ENCODE measurements around the gene PROK1.
"Not testable (repeated sequence)": the region's sequence is repeated elsewhere in the genome, so short reads cannot be mapped to it uniquely, and the experiment has no call there.

The PROK1 gene

GRCh38 chr1:110434946-110435345 lies 16.0 kb upstream of the PROK1 start:
- no peak for DNase-seq

DNA sequence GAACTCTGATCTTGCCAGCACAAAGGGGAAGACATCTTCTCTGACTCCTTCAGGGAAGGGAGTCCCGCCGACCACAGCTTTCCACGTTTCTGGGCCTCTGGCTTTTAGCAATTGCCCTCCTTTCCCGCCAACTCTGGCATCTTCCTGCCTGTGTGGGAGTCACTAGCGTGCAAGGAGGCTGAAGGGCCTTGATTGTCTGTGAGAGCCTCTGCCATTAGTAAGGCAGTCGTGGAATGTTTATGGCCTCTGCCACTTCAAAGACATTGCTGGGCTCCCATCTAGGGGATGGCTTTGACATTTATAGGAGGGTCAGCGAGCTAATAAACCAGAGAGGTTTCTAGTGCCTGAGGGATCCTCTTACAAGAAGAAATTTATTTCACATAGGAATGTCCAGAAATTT lies 14.3 kb upstream of the PROK1 start:
- DNase-seq = peak; percentile 17

GRCh38 chr1:110437645-110438299 lies 13.2 kb upstream of the PROK1 start:
- DNase-seq = not testable (repeated sequence)

- DNase-seq = no peak
Observed at GRCh38 chr1:110438893-110439292, 12.1 kb upstream of the PROK1 start.

GRCh38 chr1:110439873-110440272 lies 11.1 kb upstream of the PROK1 start:
- not testable (repeated sequence) for DNase-seq

DNA sequence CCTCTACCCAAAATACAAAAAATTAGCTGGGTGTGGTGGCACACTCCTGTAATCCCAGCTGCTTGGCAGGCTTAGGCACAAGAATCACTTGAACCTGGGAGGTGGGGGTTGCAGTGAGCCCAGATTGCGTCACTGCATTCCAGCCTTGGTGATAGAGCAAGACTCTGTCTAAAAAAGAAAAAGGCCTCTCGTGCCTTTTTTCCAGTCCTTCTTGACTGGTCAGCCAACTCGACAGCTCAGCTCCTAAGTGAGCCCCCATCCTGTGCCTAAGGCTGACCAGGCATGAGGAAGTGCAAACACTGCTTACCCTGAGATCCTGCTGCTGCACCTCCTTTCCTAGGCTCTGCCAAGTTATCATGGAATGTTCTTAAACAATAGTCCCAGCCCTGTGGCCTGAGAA lies 10.1 kb upstream of the PROK1 start:
- peak; percentile 38 for DNase-seq

DNA sequence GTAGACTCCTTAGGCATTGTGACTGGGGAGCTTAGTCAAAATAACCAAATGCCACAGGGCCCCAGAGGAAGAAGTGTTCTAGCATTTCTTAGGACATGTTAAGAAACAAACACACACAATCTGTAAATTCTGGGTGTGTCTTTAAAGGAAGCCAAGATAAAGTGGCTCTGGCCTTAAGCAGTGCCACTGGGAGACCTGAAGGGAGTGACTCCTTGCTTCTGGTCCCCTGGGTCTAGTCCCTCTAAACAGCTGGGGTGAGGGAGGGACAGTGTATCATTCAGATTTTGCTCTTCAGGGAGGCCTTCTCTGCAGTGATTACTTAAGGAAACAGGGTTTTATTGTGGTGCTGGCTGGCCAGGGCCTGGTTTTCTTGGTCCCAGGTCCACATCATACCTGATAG lies 9.1 kb upstream of the PROK1 start:
- DNase-seq = no peak

DNA sequence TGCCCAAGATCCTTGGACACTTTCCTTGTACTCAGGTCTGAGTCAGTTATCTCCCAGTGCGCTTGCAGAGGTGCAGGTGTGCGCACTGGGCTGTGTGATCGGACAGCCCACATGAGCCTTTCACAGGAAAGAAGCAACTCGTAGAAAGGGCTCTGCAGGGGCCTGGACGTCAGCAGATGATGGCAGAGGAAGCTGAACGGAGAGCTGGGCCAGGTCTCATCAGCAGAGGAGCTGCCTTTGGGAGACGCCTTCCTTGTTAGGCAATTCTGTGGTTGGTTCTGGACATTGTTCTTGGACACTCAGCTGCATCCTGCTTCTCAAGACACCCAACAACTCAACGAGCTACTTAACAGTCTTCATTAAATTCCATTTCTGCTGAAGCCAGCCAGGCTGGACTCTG lies 7.5 kb upstream of the PROK1 start:
- DNase-seq = no peak

DNA sequence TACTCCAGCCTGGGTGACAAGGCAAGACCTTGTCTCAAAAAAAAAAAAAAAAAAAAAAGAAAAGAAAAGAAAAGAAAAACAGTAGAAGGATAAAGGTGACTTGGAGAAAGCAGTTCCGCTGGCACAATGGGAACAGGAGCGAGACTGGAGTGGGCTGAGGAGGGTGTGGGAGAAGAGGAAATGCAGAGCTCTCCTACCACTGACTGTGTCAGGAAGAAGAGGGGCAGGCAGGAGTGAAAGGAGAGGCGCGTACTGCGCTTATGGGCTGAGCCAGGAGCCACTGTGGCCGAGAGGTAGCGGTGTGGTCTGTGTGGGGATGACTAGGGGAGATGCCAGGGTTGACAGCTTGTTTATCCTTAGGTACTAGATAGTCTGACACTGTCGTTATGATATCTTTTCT lies 6.4 kb upstream of the PROK1 start:
- DNase-seq = no peak

GRCh38 chr1:110449661-110450651 lies 993 bp upstream of the PROK1 start:
- no peak for DNase-seq

DNA sequence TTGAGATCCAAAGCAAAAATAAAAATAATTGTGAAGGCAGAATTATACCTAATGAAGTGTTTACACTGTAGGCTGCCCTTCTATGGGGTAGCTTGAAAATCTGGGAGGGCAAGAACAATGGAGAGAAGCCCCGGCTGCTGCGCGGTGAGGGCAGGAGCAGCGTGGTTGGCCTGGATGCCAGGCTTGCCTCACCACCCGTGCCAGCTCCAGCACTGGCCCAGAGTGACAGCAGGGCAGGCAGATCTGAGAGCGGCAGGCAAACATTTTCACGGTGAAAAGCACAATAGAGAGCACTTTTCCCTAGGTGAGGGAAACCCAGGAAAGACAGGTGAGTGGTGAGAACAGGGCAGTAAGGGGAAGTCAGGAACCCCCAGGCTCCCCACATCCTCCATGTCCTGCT lies 1.4 kb downstream of the PROK1 start:
- DNase-seq = no peak

- DNase-seq = no peak
Observed at GRCh38 chr1:110453829-110454228, 2.9 kb downstream of the PROK1 start.

DNA sequence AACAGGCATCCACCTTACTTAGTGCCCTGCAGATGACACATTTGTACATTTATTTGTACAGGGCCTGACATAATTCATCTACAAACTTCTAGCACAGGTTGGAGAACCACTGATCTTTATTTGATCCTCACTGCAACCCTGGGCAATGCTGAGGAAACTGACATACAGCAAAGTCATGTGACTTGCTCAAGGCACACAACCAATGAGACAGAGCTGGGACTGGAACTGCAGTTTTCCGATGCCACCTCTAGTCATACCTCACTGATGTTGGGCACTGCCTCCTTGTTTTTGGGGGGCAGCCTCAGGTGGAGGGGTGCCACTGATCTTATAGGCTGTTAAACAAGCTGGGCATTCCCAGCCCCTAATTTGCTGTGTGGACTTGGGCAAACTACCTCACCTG lies 3.4 kb downstream of the PROK1 start:
- no peak for DNase-seq

- DNase-seq = no peak
Observed at GRCh38 chr1:110455151-110455550, 4.2 kb downstream of the PROK1 start.

DNA sequence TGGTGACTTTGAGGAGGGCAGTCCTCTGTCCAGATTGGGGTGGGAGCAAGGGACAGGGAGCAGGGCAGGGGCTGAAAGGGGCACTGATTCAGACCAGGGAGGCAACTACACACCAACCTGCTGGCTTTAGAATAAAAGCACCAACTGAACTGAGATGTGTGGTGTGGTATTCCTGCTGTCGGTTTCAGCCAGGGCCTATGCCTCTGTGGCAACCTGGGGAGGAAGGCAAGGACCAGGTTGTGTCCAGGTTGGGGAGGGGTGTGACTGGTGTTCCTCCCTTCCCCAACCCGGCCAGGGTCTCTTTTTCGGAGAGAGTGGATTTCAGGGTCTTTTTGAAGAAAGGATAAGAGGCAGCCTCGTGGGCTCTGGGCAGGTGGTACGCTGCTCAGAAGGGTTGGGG lies 6.3 kb downstream of the PROK1 start:
- DNase-seq = no peak

DNA sequence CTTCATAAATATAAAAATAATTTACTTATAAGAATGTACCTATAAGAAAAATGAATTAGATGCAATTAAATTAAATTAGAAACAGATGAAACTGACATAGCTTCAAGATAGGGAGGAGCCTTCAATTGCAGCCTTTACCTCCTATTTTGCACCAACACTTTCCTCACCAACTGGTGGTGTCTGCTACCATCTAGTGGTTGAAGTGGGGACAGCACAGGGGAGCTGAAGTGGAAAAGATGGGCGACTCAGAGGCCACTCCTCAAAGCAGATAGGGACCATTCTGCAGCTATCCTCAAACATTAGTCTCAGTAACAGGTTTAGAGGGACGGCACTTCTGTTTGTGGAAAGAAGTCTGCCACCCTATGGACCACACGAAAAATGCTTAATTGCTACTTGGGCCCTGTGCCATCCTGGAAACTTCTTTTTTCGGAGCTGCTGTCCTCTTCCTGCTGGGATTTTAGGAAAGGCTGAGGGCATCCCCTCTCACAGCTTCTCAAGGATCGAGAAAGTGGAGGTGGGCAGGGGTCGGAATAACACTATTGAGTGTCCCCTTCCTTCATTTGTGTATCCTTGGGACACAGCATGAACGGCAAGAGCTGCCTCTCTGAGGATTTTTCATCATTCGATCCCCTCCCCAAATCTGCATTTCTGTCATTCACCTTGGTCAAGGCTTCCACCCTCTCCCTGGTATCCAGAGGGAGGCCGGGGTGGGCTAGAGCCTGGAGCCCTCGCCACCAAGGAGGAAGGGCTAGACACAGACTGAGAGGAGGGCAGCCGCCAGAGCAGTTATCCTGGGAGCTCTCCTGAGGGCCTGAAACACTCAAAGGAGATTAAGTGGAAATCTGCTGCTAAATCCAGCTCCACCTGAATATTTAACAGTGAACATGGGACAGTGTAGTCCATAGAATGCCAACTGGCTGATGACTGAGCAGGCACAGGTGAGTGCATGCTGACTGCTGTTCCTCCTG lies 9.6 kb downstream of the PROK1 start:
- DNase-seq = peak; percentile 79

DNA sequence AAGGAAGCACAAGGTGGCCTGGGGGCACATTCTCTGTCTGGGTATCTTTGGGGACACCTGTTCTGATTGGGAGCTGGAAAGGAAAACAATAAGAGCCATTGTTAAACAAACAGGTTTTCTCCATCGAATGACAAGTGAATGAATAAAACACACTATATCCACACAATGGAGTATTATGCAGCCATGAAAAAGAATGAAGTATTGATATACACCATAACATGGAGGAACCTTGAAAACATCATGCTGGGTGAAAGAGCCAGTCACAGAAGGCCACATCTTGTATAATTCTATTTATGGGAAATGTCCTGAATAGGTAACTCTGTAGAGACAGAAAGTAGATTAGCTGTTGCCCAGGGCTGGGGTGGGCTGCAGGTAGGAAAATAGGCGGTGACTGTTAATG lies 11.1 kb downstream of the PROK1 start:
- no peak for DNase-seq

- DNase-seq = no peak
Observed at GRCh38 chr1:110462964-110463363, 12.0 kb downstream of the PROK1 start.

- peak; percentile 42 for DNase-seq
Observed at GRCh38 chr1:110463725-110464124, 12.8 kb downstream of the PROK1 start.

GRCh38 chr1:110464340-110464739 lies 13.4 kb downstream of the PROK1 start:
- DNase-seq = peak; percentile 55

DNA sequence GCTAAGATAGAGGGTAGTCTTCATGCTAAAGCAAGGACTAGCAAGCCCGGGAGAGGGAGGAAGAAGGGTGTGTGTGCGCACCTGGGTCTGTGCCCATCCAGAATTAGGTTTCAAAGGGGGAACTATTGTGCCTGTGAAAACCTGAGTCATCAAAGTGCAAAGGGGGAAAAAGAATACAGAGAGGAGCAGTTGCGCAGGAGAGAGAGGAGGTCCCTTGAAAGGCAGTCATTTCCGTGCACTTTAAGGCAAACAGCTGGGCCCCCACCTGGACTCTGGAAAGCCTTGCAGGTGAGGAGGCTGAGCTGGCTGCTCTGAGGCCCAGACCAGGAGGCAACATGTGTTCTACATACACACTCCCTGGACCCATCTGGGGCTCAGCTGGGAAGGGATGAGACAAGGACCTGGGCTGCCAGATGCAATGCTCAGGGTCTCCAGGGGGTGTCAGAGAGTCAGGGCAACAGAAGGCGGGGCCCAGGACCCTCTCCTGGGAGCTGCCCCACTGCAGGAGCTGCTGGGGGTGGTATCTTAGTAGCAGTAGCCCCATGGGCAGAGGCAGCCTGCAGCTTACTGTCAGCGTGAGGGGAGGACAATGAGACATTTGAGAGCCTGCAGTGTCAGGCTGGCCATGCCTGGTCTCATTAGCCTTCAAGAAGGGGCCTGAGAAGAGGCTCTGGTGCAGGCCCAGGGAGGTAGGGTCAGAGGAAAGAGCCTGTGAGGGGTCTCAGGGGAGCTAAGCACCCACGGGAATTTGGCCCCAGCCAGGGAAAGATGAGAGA lies 14.3 kb downstream of the PROK1 start:
- no peak for DNase-seq

- DNase-seq = no peak
Observed at GRCh38 chr1:110465814-110466380, 14.9 kb downstream of the PROK1 start.

Measured in fibroblast of skin of right biceps (primary cell).